COLO668 (cell line): ENCODE data around the gene C5orf47.
A peak's percentile ranks its signal among the peaks of the same experiment; 100 is the strongest.

ENCODE experiments used
- DNase-seq: peaks from one replicate; lab custom pipeline; 2025; ENCODE audit not compliant: unreplicated experiment; lab: John Stamatoyannopoulos, UW

The C5orf47 gene

GRCh38 chr5:174030286-174030685 lies 41.3 kb downstream of the C5orf47 start:
- no peak for DNase-seq

DNA sequence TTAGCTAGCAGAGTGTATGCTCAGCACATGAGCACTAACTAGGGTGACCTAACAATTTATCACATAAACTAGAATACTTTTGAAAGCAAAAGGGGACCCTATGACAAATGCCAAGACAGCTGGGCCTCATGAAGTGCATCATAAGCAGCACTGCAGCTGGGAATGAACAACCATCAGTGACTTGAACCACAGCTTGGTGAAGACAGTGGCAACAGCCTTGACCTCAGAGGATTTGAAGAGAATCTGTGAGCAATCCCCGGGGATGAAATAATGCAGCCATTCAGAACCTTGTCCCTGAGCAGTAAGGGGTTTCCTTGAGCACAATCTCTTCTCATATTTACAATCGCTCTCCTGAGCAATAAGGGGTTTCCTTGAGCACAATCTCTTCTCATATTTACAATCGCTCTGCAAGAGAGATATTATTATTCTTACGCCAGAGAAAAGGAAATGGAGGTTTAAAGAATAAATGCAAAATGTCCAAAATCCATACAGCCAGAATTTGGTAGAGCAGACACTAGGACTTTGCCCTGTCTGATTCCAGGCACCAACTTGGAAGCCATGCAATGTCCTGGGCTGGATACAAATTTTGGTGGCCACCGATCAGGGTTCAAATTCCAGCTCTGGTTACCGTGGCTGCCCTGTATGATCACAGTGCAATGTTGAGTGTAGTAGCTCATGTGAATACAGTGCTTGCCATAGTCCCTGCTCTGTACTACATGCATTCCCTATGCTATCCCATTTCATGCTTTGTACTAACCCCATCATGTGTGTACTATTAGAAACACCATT lies 55.7 kb downstream of the C5orf47 start:
- no peak for DNase-seq

DNA sequence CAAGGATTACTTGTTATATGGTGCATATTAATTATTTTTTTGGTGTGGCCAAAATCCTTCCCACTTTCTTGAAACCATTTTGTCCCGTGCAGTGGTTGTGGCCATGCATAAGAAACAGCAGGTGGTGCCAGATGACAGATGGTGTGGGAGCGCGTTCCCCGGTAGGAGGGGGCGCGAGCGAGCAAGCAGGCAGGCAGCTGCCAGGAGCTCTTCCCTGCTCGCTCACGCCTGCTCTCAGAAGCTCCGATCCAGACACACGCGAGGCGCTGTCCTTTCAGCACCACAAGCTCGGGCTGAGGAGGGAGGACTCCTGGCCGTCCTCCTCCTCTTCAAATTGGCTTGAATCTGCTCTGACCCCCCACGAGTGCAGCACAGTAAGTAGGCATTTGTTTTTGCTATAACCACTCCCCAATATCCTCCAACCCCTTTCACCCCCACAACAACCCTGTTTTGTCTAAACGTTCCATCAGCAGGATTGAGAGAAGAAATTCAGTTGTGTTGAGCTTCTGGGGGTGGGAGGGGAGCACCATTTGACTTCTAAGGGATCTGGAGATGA lies 56.6 kb downstream of the C5orf47 start, which contains the start of gene NSG2:
Gene NSG2 (plus strand): TSS at position 237 of the 556 bp plus-strand sequence. CDS start 1,050 bp downstream, outside the sequence.
- peak; percentile 85 for DNase-seq

GRCh38 chr5:174046558-174046957 lies 57.6 kb downstream of the C5orf47 start:
- DNase-seq = peak; percentile 2

DNA sequence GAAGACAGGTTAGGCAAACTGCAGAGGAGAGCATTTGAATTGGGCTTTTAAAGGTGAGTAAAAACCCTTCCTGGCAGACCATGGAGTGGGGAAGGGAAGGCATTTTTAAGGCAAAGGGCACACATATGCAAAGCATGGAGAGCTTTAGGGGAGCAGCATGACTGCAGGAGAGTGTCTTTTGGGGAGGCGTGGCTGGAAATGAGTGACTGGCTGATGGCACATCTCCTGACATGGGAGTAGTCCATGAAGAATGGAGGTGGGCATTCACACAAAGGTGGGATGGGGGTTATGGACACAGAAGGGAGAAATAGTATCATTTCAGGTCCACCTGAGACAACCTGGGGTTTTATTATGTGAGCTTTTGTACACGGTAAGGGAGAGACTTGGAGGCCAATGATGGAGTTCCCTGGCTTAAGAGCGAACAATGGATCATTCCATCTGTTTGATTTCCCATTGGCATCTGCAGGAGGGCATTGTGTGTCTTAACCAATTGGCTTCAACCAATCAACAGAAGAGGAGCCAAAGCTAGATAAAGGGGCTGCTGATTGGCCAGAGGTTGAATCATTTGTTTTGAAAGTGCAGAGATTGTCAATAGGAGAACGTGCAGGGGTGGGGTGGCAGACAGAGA lies 58.6 kb downstream of the C5orf47 start:
- DNase-seq = no peak

- DNase-seq = no peak
Observed at GRCh38 chr5:174052636-174053035, 63.7 kb downstream of the C5orf47 start.

- no peak for DNase-seq
Observed at GRCh38 chr5:174053905-174054304, 64.9 kb downstream of the C5orf47 start.
